Lower leg skin (tissue), 4 donors: ENCODE data around the gene PPP2R2B. TPM values are rescaled to one million over a fixed set of nuclear protein-coding genes. Genes with fewer than 3 reads are reported as not detected.

Experiments used
- DNase-seq, 2 donors: peaks; one replicate each; pipeline ENCODE4 v3.0.0-alpha.2; 2019; ENCODE audit warnings: low spot score in 2 of 2
- H3K4me3 ChIP-seq: fragments of 200-600 bp; sonication (generic); 2 replicates; pipeline ENCODE4 v1.5.1; 2017; ENCODE audit warnings: mild to moderate bottlenecking, low read depth; ENCODE audit not compliant: poor library complexity, severe bottlenecking
- CTCF ChIP-seq, 3 donors: fragments of 450-650 bp; IDR thresholded peaks; one replicate each; pipeline ENCODE4 v1.5.1; 2016; ENCODE audit warnings: antibody characterized with exemption in 3 of 3, mild to moderate bottlenecking in 3 of 3, moderate library complexity in 2 of 3
- POLR2A ChIP-seq, 2 donors: fragments of 450-650 bp; IDR thresholded peaks; one replicate each; pipeline ENCODE4 v1.6.1; 2016 to 2017; ENCODE audit warnings: antibody characterized with exemption in 2 of 2, mild to moderate bottlenecking in 1 of 2, moderate library complexity in 1 of 2
- WGBS, 2 donors: methylation state at CpG; one replicate each; pipeline ENCODE4 v1.1.5; 2018; 5-methylcytosine and 5-hydroxymethylcytosine counted together
- intact Hi-C: fragments of 100-400 bp; cut with DNase I; formaldehyde crosslinking; loops from one replicate; pipeline ENCODE4 v1.15.0; 2023; ENCODE audit warnings: low total_unique reads
- total RNA-seq, 4 donors: library from RNA; depleted of rRNA; stranded (reverse); fragments of >200 nt; gene quantifications; one replicate each; pipeline ENCODE4 v1.1.0, GENCODE V29; 2016

PPP2R2B gene
- total RNA-seq, 4 donors from 2014 or later, result 3.7 to 8.4 (median 4.5) TPM

GRCh38 chr5:146726020-146726419 lies 152.5 kb downstream of the PPP2R2B start:
- WGBS, 2 donors, result 55 to 76% methylated on average over 2 of the region's 2 CpGs
- TF ChIP-seq CTCF (IDR thresholded peaks at IDR 0.05), result no peak
- no peak for TF ChIP-seq POLR2A (IDR thresholded peaks at IDR 0.05)
- no peak for DNase-seq
- no peak overlapping the region for H3K4me3 ChIP-seq
- intact Hi-C loops, result no loop called here

- TF ChIP-seq POLR2A (IDR thresholded peaks at IDR 0.05) (no peak), CTCF (IDR thresholded peaks at IDR 0.05) (no peak)
- DNase-seq, result no peak
- 59 to 67% methylated on average over 4 of the region's 4 CpGs for WGBS, 2 donors
- no peak overlapping the region for H3K4me3 ChIP-seq
- intact Hi-C loops, result loop anchor here (2.0 kb wide), 1 partner anchor 44 kb away; no protein-coding TSS in a partner anchor
Measured at GRCh38 chr5:146725025-146725424, 153.5 kb downstream of the PPP2R2B start.

- intact Hi-C loops, result no loop called here
- WGBS, 2 donors, result 90 to 92% methylated on average over 1 of the region's 1 CpG
- no peak overlapping the region for H3K4me3 ChIP-seq
- no peak for DNase-seq
- TF ChIP-seq POLR2A (IDR thresholded peaks at IDR 0.05) (no peak), CTCF (IDR thresholded peaks at IDR 0.05) (no peak)
Measured at GRCh38 chr5:146722361-146722779, 156.2 kb downstream of the PPP2R2B start.

GRCh38 chr5:146721073-146721815 lies 157.3 kb downstream of the PPP2R2B start:
- no peak for DNase-seq
- WGBS, 2 donors, result 68 to 73% methylated on average over 5 of the region's 5 CpGs
- no peak overlapping the region for H3K4me3 ChIP-seq
- TF ChIP-seq CTCF (IDR thresholded peaks at IDR 0.05) (no peak), POLR2A (IDR thresholded peaks at IDR 0.05) (no peak)
- intact Hi-C loops, result no loop called here

GRCh38 chr5:146720107-146720506 lies 158.4 kb downstream of the PPP2R2B start:
- intact Hi-C loops, result no loop called here
- no peak for TF ChIP-seq CTCF (IDR thresholded peaks at IDR 0.05)
- TF ChIP-seq POLR2A (IDR thresholded peaks at IDR 0.05), result no peak
- 59 to 75% methylated on average over 1 of the region's 1 CpG for WGBS, 2 donors
- DNase-seq, result no peak
- H3K4me3 ChIP-seq, result no peak overlapping the region

- DNase-seq, result no peak
- H3K4me3 ChIP-seq, result no peak overlapping the region
- intact Hi-C loops, result no loop called here
- TF ChIP-seq POLR2A (IDR thresholded peaks at IDR 0.05) (no peak), CTCF (IDR thresholded peaks at IDR 0.05) (no peak)
Measured at GRCh38 chr5:146719179-146719578, 159.4 kb downstream of the PPP2R2B start.
